H1 (cell line): ENCODE data around the gene CD84. TPM values are rescaled to one million over a fixed set of nuclear protein-coding genes. Genes with fewer than 3 reads are reported as not detected.

ENCODE experiments used
- BCL11A ChIP-seq, 2 experiments: IDR thresholded peaks; one replicate each; pipeline ENCODE4 v1.6.1; 2011; ENCODE audit warnings: low read depth in 2 of 2, low read length in 2 of 2, mild to moderate bottlenecking in 2 of 2
- EP300 ChIP-seq, 2 experiments: IDR thresholded peaks; 1 replicate in 1 of 2; 2 replicates in 1 of 2; pipeline ENCODE4 v1.6.1; 2011 to 2012; ENCODE audit warnings: low read depth in 2 of 2, low read length in 2 of 2, mild to moderate bottlenecking in 2 of 2, borderline replicate concordance in 1 of 2, inconsistent platforms in 1 of 2, moderate library complexity in 1 of 2
- EZH2 ChIP-seq: fragments of 200-600 bp; sonication (generic); IDR thresholded peaks from 2 replicates; pipeline ENCODE4 v1.7.1; 2012; ENCODE audit warnings: low read depth, mild to moderate bottlenecking, moderate library complexity, low read length, inconsistent platforms; ENCODE audit not compliant: severe bottlenecking
- GABPA ChIP-seq: IDR thresholded peaks from 2 replicates; pipeline ENCODE4 v1.6.1; 2011; ENCODE audit warnings: mild to moderate bottlenecking, low read length, moderate library complexity, borderline replicate concordance; ENCODE audit not compliant: insufficient read depth
- JUN ChIP-seq: IDR thresholded peaks from 2 replicates; pipeline ENCODE4 v1.6.1; 2011; ENCODE audit warnings: low read depth, mild to moderate bottlenecking, improper control_type of control experiment, low read length
- RAD21 ChIP-seq, 2 experiments: IDR thresholded peaks in 1 of 2; conservative IDR thresholded peaks in 1 of 2; 2 replicates each; pipeline ENCODE4 v1.6.1; 2011; ENCODE audit warnings: low read depth in 2 of 2, low read length in 2 of 2, improper control_type of control experiment in 1 of 2, inconsistent platforms in 1 of 2, mild to moderate bottlenecking in 1 of 2, moderate library complexity in 1 of 2
- RFX5 ChIP-seq: IDR thresholded peaks from 2 replicates; pipeline ENCODE4 v1.6.1; 2011; ENCODE audit warnings: low read depth, low read length, improper control_type of control experiment, borderline replicate concordance
- SP1 ChIP-seq: IDR thresholded peaks from 2 replicates; pipeline ENCODE4 v1.6.1; 2011; ENCODE audit warnings: low read depth, low read length
- SP2 ChIP-seq: IDR thresholded peaks from 2 replicates; pipeline ENCODE4 v1.6.1; 2012; ENCODE audit warnings: mild to moderate bottlenecking, low read length, inconsistent platforms
- SUZ12 ChIP-seq: fragments of 200-600 bp; sonication (generic); IDR thresholded peaks from 2 replicates; pipeline ENCODE4 v1.6.1; 2012; ENCODE audit warnings: mild to moderate bottlenecking, inconsistent platforms, low read length, moderate library complexity, mixed read lengths
- TAF7 ChIP-seq: optimal IDR thresholded peaks from 2 replicates; pipeline ENCODE3; 2011; ENCODE audit warnings: low read depth, mild to moderate bottlenecking, inconsistent platforms, low read length, moderate library complexity, borderline replicate concordance
- polyA plus RNA-seq, 7 experiments: library from polyadenylated mRNA; depleted of rRNA in 3 of 7; stranded (reverse) in 5 of 7; unstranded in 2 of 7; fragments of >200 nt in 5 of 7; fragments of 200-250 nt in 2 of 7; gene quantifications; 1 replicate in 5 of 7; 2 replicates in 1 of 7; 4 replicates in 1 of 7; pipeline versions ENCODE4 v1.2.1 to v1.2.3, GENCODE V29; 2011 to 2013; ENCODE audit warnings: missing spikeins in 2 of 7, mixed read lengths in 2 of 7
- total RNA-seq: library from RNA; stranded (reverse); fragmentation: NEBNext Ultra II Directional; extraction: Animal tissue kit (Norgen Biotek cat#: 25700); gene quantifications from 2 replicates; pipeline ENCODE4 v1.2.1, GENCODE V29; 2021

Gene CD84
- total and polyA plus RNA-seq, 2 of the 8 experiments (the other 6 are each of a cell fraction or from before 2014, with no cell fraction given), result not detected

DNA sequence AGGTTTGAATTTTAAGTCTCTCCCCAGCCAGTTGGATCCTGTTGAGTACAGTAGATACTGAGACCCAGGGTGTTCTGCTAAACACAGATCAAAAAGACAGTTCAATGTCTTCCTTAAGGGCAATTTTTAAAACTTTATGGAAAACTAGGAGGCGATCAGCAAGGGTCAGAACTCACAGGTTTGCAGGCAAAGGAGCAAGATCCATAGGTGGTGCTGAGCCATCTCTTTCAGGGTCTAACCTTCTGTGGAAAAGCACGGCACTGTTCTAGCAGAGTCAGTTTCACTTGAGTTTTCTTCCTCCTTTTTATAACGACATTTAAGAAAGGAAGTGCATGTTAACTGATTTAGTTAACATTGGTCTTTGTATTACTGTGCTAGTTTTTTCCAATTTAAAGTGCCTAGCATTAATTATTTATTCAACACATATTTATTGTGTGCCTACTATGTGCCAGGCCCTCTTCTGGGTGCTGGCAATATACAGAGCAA lies at the start of gene CD84 (continued):
- no peak for TF ChIP-seq SP1
- TF ChIP-seq JUN, result no peak
- TF ChIP-seq EP300 (IDR thresholded peaks at IDR 0.05; ENCODE audit: borderline replicate concordance in 1 of 2, low read depth in 2 of 2, low read length in 2 of 2), result no peak
- TF ChIP-seq GABPA, result no peak
- TF ChIP-seq EZH2, result no peak
- no peak for TF ChIP-seq TAF7
- TF ChIP-seq RAD21 (IDR thresholded peaks at IDR 0.05 in 1 of 2, conservative IDR thresholded peaks at IDR 0.05 in 1 of 2; ENCODE audit: low read depth in 2 of 2, low read length in 2 of 2), result no peak
- TF ChIP-seq SUZ12, result no peak
- TF ChIP-seq BCL11A (IDR thresholded peaks at IDR 0.05; ENCODE audit: low read depth in 2 of 2, low read length in 2 of 2), result no peak
- TF ChIP-seq RFX5, result no peak
- TF ChIP-seq SP2, result no peak
